ENCODE results near the gene TMPRSS11D.

TMPRSS11D gene

GRCh38 chr4:67871867-67872266 is 11.9 kb downstream of the TMPRSS11D start:
- Histone ChIP-seq H3K4me1 (ENCODE audit: low read length) (peaks cover 3% of the 10 kb centered on the region), H3K27ac (ENCODE audit: low read length) (no peak overlapping the region), H3K9me3 (ENCODE audit: insufficient read depth, low read length) (no peaks in the 10 kb centered on the region), H3K4me3 (ENCODE audit: low read length) (no peak overlapping the region), H3K9ac (ENCODE audit: low read length) (no peak overlapping the region), H4K20me1 (ENCODE audit: insufficient read depth, low read length) (no peaks in the 10 kb centered on the region), H3K36me3 (replicated peaks; ENCODE audit: low read depth, low read length) (no peaks in the 10 kb centered on the region), H2AFZ (ENCODE audit: low read depth, low read length) (no peak overlapping the region), H3K4me2 (ENCODE audit: low read length) (no peak overlapping the region), H3K79me2 (ENCODE audit: low read length) (no peaks in the 10 kb centered on the region), H3K27me3 (ENCODE audit: low read depth, low read length) (no peaks in the 10 kb centered on the region)
- TF ChIP-seq CTCF (IDR thresholded peaks at IDR 0.05; ENCODE audit: low read depth, low read length): peak; percentile 73
- no peak for TF ChIP-seq EZH2phosphoT487 (IDR thresholded peaks at IDR 0.05; ENCODE audit: low read depth)

- H4K20me1 ChIP-seq (ENCODE audit: insufficient read depth, low read length): no peaks in the 10 kb centered on the region
- no peak overlapping the region for H3K4me3 ChIP-seq (ENCODE audit: low read length)
- no peaks in the 10 kb centered on the region for H3K79me2 ChIP-seq (ENCODE audit: low read length)
- H3K27me3 ChIP-seq (ENCODE audit: low read depth, low read length): no peaks in the 10 kb centered on the region
- peaks cover 3% of the 10 kb centered on the region for H3K4me1 ChIP-seq (ENCODE audit: low read length)
- TF ChIP-seq CTCF (IDR thresholded peaks at IDR 0.05; ENCODE audit: low read depth, low read length) (no peak), EZH2phosphoT487 (IDR thresholded peaks at IDR 0.05; ENCODE audit: low read depth) (no peak)
- no peaks in the 10 kb centered on the region for H3K9me3 ChIP-seq (ENCODE audit: insufficient read depth, low read length)
- H3K36me3 ChIP-seq (replicated peaks; ENCODE audit: low read depth, low read length): no peaks in the 10 kb centered on the region
- no peak overlapping the region for H3K4me2 ChIP-seq (ENCODE audit: low read length)
- H3K9ac ChIP-seq (ENCODE audit: low read length): no peak overlapping the region
- H3K27ac ChIP-seq (ENCODE audit: low read length): no peak overlapping the region
- no peak overlapping the region for H2AFZ ChIP-seq (ENCODE audit: low read depth, low read length)
Measured at GRCh38 chr4:67869580-67870190, 14.1 kb downstream of the TMPRSS11D start.

- Histone ChIP-seq H3K27me3 (ENCODE audit: low read depth, low read length) (no peaks in the 10 kb centered on the region), H3K36me3 (replicated peaks; ENCODE audit: low read depth, low read length) (no peaks in the 10 kb centered on the region), H3K9ac (ENCODE audit: low read length) (no peak overlapping the region), H2AFZ (ENCODE audit: low read depth, low read length) (no peak overlapping the region; the same call in 1 of the 2 replicates), H3K79me2 (ENCODE audit: low read length) (no peaks in the 10 kb centered on the region), H3K4me3 (ENCODE audit: low read length) (no peak overlapping the region), H3K4me1 (ENCODE audit: low read length) (peaks cover 9% of the 10 kb centered on the region), H3K27ac (ENCODE audit: low read length) (no peak overlapping the region), H3K9me3 (ENCODE audit: insufficient read depth, low read length) (no peaks in the 10 kb centered on the region), H4K20me1 (ENCODE audit: insufficient read depth, low read length) (no peaks in the 10 kb centered on the region), H3K4me2 (ENCODE audit: low read length) (peak overlapping the region; percentile 40)
- TF ChIP-seq CTCF (IDR thresholded peaks at IDR 0.05; ENCODE audit: low read depth, low read length) (no peak), EZH2phosphoT487 (IDR thresholded peaks at IDR 0.05; ENCODE audit: low read depth) (no peak)
Measured at GRCh38 chr4:67861513-67861912, 22.3 kb downstream of the TMPRSS11D start.

GRCh38 chr4:67853336-67853735 is 30.5 kb downstream of the TMPRSS11D start:
- no peak overlapping the region for H3K4me2 ChIP-seq (ENCODE audit: low read length)
- H3K4me3 ChIP-seq (ENCODE audit: low read length): no peak overlapping the region
- no peaks in the 10 kb centered on the region for H3K36me3 ChIP-seq (replicated peaks; ENCODE audit: low read depth, low read length)
- H2AFZ ChIP-seq (ENCODE audit: low read depth, low read length): no peak overlapping the region
- TF ChIP-seq CTCF (IDR thresholded peaks at IDR 0.05; ENCODE audit: low read depth, low read length): no peak
- TF ChIP-seq EZH2phosphoT487 (IDR thresholded peaks at IDR 0.05; ENCODE audit: low read depth): no peak
- no peaks in the 10 kb centered on the region for H3K79me2 ChIP-seq (ENCODE audit: low read length)
- H3K9ac ChIP-seq (ENCODE audit: low read length): no peak overlapping the region
- no peaks in the 10 kb centered on the region for H4K20me1 ChIP-seq (ENCODE audit: insufficient read depth, low read length)
- no peaks in the 10 kb centered on the region for H3K27me3 ChIP-seq (ENCODE audit: low read depth, low read length)
- H3K4me1 ChIP-seq (ENCODE audit: low read length): no peaks in the 10 kb centered on the region
- H3K9me3 ChIP-seq (ENCODE audit: insufficient read depth, low read length): no peaks in the 10 kb centered on the region
- no peak overlapping the region for H3K27ac ChIP-seq (ENCODE audit: low read length)

Measured in OCI-LY3 (cell line).